IMR-90 (cell line): ENCODE data around the gene LGALS1. TPM values are rescaled to one million over a fixed set of nuclear protein-coding genes. Genes with fewer than 3 reads are reported as not detected.
A peak's percentile ranks its signal among the peaks of the same experiment; 100 is the strongest.

Source experiments
- ATAC-seq: fragments of 200-7000 bp; cut with Tn5 transposase; 2 replicates; pipeline ENCODE4 v1.9.1; 2020; ENCODE audit warnings: low read depth, mild to moderate bottlenecking, moderate library complexity
- BruUV-seq: library from RNA; stranded (reverse); fragments of 400-500 nt; replicated peaks from 2 replicates; lab custom pipeline; 2021; lab: Mats Ljungman, UMichigan
- CTCF ChIA-PET: fragments of 300-600 bp; formaldehyde crosslinking; extraction: SDS; loops from one replicate; lab custom pipeline; 2021; ENCODE audit warnings: antibody characterized with exemption; lab: Yijun Ruan, JAX
- POLR2A ChIA-PET: fragments of 300-600 bp; sonication (Branson Sonifier 250); formaldehyde crosslinking; loops from one replicate; lab custom pipeline; 2022; ENCODE audit warnings: antibody characterized with exemption; ENCODE audit not compliant: unreplicated experiment; lab: Charles Lee
- DNase-seq: peaks from one replicate; pipeline ENCODE4 v3.0.0; 2013
- H2AFZ ChIP-seq: replicated peaks from 2 replicates; pipeline ENCODE3; 2013; ENCODE audit warnings: low read length, mild to moderate bottlenecking; ENCODE audit not compliant: poor library complexity
- H2AK5ac ChIP-seq: 2 replicates; pipeline ENCODE4 v1.6.1; 2013; ENCODE audit warnings: low read depth, low read length, inconsistent platforms
- H2AK9ac ChIP-seq: replicated peaks from 2 replicates; pipeline ENCODE3; 2013; ENCODE audit warnings: mild to moderate bottlenecking, low read depth, low read length, moderate library complexity; ENCODE audit not compliant: poor library complexity
- H2BK120ac ChIP-seq: 2 replicates; pipeline ENCODE4 v1.6.1; 2013; ENCODE audit warnings: low read depth, low read length, inconsistent platforms
- H2BK15ac ChIP-seq: 3 replicates; pipeline ENCODE4 v1.6.1; 2013; ENCODE audit warnings: low read depth, low read length, inconsistent platforms
- H2BK20ac ChIP-seq: 2 replicates; pipeline ENCODE4 v1.6.1; 2013; ENCODE audit warnings: low read depth, mild to moderate bottlenecking, inconsistent platforms, low read length, moderate library complexity
- H2BK5ac ChIP-seq: 2 replicates; pipeline ENCODE4 v1.6.1; 2013; ENCODE audit warnings: mild to moderate bottlenecking, low read depth, low read length, inconsistent platforms; ENCODE audit not compliant: poor library complexity, severe bottlenecking
- H3K14ac ChIP-seq: replicated peaks from 2 replicates; pipeline ENCODE4 v1.6.1; 2013; ENCODE audit warnings: low read depth, low read length, inconsistent platforms
- H3K18ac ChIP-seq: 2 replicates; pipeline ENCODE4 v1.6.1; 2013; ENCODE audit warnings: low read depth, low read length, control low read depth
- H3K23ac ChIP-seq: 2 replicates; pipeline ENCODE4 v1.6.1; 2013; ENCODE audit warnings: low read depth, low read length, inconsistent platforms
- H3K27ac ChIP-seq: 2 replicates; pipeline ENCODE4 v1.5.1; 2013; ENCODE audit warnings: mild to moderate bottlenecking, control low read depth, low read length; ENCODE audit not compliant: insufficient read depth
- H3K27me3 ChIP-seq: 2 replicates; pipeline ENCODE4 v1.6.1; 2013; ENCODE audit warnings: low read length; ENCODE audit not compliant: control insufficient read depth, insufficient read depth
- H3K36me3 ChIP-seq: 2 replicates; pipeline ENCODE4 v1.6.1; 2013; ENCODE audit warnings: low read length, mixed read lengths; ENCODE audit not compliant: control insufficient read depth, insufficient read depth
- H3K4ac ChIP-seq: 2 replicates; pipeline ENCODE4 v1.6.1; 2013; ENCODE audit warnings: low read depth, low read length, inconsistent platforms
- H3K4me1 ChIP-seq: 2 replicates; pipeline ENCODE4 v1.6.1; 2013; ENCODE audit warnings: low read length, mixed read lengths; ENCODE audit not compliant: control insufficient read depth, insufficient read depth
- H3K4me2 ChIP-seq: 2 replicates; pipeline ENCODE4 v1.6.1; 2013; ENCODE audit warnings: low read depth, mild to moderate bottlenecking, control low read depth, low read length, moderate library complexity
- H3K4me3 ChIP-seq: 2 replicates; pipeline ENCODE4 v1.5.1; 2013; ENCODE audit warnings: low read depth, mild to moderate bottlenecking, control low read depth, low read length, moderate library complexity; ENCODE audit not compliant: insufficient read depth
- H3K56ac ChIP-seq: 2 replicates; pipeline ENCODE4 v1.6.1; 2013; ENCODE audit warnings: low read length, inconsistent platforms; ENCODE audit not compliant: insufficient read depth; ENCODE audit errors: extremely low read depth
- H3K79me1 ChIP-seq, 2 experiments: 2 replicates each; pipeline ENCODE4 v1.6.1; 2013; ENCODE audit warnings: low read length in 2 of 2, inconsistent platforms in 1 of 2, low read depth in 1 of 2
- H3K9ac ChIP-seq: 2 replicates; pipeline ENCODE4 v1.6.1; 2013; ENCODE audit warnings: low read depth, low read length, control low read depth
- H3K9me1 ChIP-seq: 2 replicates; pipeline ENCODE4 v1.6.1; 2013; ENCODE audit warnings: low read length, inconsistent platforms; ENCODE audit not compliant: insufficient read depth
- H3K9me3 ChIP-seq: 2 replicates; pipeline ENCODE4 v1.6.1; 2013; ENCODE audit warnings: low read length; ENCODE audit not compliant: control insufficient read depth, insufficient read depth
- H4K20me1 ChIP-seq: 2 replicates; pipeline ENCODE4 v1.6.1; 2013; ENCODE audit warnings: low read length, inconsistent platforms; ENCODE audit not compliant: insufficient read depth
- H4K5ac ChIP-seq: 2 replicates; pipeline ENCODE4 v1.6.1; 2013; ENCODE audit warnings: mild to moderate bottlenecking, low read depth, low read length, control low read depth
- H4K8ac ChIP-seq, 2 experiments: 2 replicates each; pipeline ENCODE4 v1.6.1; 2013; ENCODE audit warnings: low read depth in 2 of 2, low read length in 2 of 2, control low read depth in 1 of 2, inconsistent platforms in 1 of 2
- H4K91ac ChIP-seq: 2 replicates; pipeline ENCODE4 v1.6.1; 2013; ENCODE audit warnings: low read depth, low read length, inconsistent platforms; ENCODE audit not compliant: insufficient read depth
- CEBPB ChIP-seq: IDR thresholded peaks from 2 replicates; pipeline ENCODE4 v1.6.1; 2012; ENCODE audit warnings: low read depth, low read length, improper control_type of control experiment
- NFE2L2 ChIP-seq: fragments of 150-350 bp; IDR thresholded peaks from 2 replicates; pipeline ENCODE4 v1.6.1; 2016; ENCODE audit warnings: low read depth, mild to moderate bottlenecking, low read length
- WGBS, 2 experiments: methylation state at CpG; one replicate each; pipeline versions ENCODE4 v1.1.5 to v1.1.7; 2013; ENCODE audit warnings: missing lambda C conversion rate in 2 of 2; ENCODE audit not compliant: insufficient read length in 1 of 2; ENCODE audit errors: extremely low coverage in 2 of 2; 5-methylcytosine and 5-hydroxymethylcytosine counted together
- dilution Hi-C: fragments of 300-500 bp; cut with HindIII; formaldehyde crosslinking; loops from one replicate; pipeline ENCODE4 v1.14.3; 2018; ENCODE audit warnings: low sequenced_read_pairs; ENCODE audit not compliant: unreplicated experiment
- in situ Hi-C: fragments of 300-500 bp; cut with MboI; formaldehyde crosslinking; loops from 3 replicates; pipeline ENCODE4 v1.14.3; 2019; ENCODE audit warnings: low sequenced_read_pairs, inconsistent platforms, mixed read lengths
- intact Hi-C: fragments of 100-400 bp; cut with micrococcal nuclease; formaldehyde crosslinking; loops from 2 replicates; pipeline ENCODE4 v1.10.0; 2022
- polyA plus RNA-seq, 3 experiments: library from polyadenylated mRNA; depleted of rRNA; stranded (reverse); fragments of >200 nt; gene quantifications; 2 replicates each; pipeline ENCODE4 v1.2.3, GENCODE V29; 2012; ENCODE audit warnings: low replicate concordance in 1 of 3
- total RNA-seq: library from RNA; depleted of rRNA; stranded (reverse); fragments of >200 nt; gene quantifications from 2 replicates; pipeline ENCODE4 v1.2.3, GENCODE V29; 2012

LGALS1 gene
- total and polyA plus RNA-seq, 2 of the 4 experiments (the other 2 are of a cell fraction), result 11,896 to 15,383 TPM

DNA sequence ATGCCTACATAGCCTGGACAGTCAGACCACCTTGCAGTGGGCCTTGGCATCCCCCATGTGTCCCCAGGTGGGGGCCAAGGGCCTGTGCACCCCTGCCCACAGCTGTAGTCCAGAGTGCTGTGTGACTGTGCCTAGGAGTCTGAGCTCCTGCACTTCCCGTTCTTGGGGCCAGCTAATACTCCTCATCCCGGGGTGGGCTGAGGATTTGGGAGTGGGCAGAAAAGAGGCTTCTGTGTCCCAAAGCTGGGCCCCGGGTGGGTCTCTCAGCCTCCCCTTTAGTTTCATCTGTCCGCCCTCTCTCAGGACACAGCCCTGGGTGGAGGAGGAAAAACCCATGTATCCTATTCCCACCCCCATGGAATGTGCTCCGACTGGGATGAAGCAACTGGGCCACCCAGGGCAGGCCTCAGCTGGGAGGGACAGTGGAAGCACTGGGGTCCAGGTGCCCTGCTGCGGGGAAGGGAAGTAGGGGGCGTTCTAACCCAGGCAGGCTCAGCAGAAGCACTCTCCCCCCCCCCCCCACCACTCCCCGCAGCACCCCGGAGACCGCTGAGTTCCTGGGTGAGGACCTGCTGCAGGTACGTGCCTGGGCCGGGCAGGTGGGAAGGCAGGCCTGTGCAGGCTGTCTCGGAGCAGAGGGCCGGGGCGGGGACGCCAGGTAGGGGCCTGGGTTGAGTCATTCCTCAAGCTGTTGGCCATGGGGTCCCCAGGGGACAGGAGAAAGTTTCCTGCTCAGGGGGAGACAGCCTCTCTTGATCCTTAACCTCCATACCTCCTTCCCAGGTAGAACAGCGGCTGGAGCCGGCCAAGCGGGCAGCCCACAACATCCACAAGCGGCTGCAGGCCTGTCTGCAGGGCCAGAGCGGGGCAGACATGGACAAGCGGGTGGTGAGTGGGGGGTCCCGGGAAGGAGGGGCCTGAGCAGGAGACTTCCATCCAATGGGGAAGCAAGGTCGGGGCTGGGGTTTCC lies 34.6 kb upstream of the LGALS1 start:
- Histone ChIP-seq H2AK9ac (peak overlapping the region; percentile 74), H3K14ac (peak overlapping the region; percentile 83), H4K91ac (peak overlapping the region; percentile 63), H4K5ac (peak overlapping the region; percentile 45; the same call in 1 of the 2 replicates), H2BK15ac (peak overlapping the region; percentile 4; the same call in 1 of the 3 replicates), H3K18ac (peak overlapping the region; percentile 4; the same call in 1 of the 2 replicates), H2BK5ac (peak overlapping the region; percentile 28), H3K9ac (peak overlapping the region; percentile 87), H4K8ac (peak overlapping the region in 1 of 2 experiments; percentile 40; a peak in 2 of 4 replicates), H2BK20ac (no peak overlapping the region), H2AFZ (peak overlapping the region; percentile 60), H2AK5ac (peak overlapping the region; percentile 42), H3K9me1 (no peaks in the 10 kb centered on the region), H3K36me3 (peaks cover 25% of the 10 kb centered on the region), H3K4me3 (peak overlapping the region; percentile 95), H3K56ac (no peak overlapping the region), H3K23ac (peak overlapping the region; percentile 95; the same call in 1 of the 2 replicates), H3K4me1 (peaks cover 25% of the 10 kb centered on the region), H2BK120ac (0 out of 2 replicates have a peak overlapping the region, but pooled peaks have one; percentile 38), H3K27me3 (no peaks in the 10 kb centered on the region), H3K9me3 (no peaks in the 10 kb centered on the region), H3K27ac (peak overlapping the region; percentile 14), H3K4ac (peak overlapping the region; percentile 79), H3K4me2 (peak overlapping the region; percentile 99), H4K20me1 (peaks cover 9% of the 10 kb centered on the region), H3K79me1 (peaks cover 0 to 69% of the 10 kb centered on the region in 2 experiments; a peak in 3 of 4 replicates)
- in situ Hi-C loops, result loop anchor here (5.0 kb wide), 1 partner anchor 151 kb away; no protein-coding TSS in a partner anchor
- intact Hi-C loops, result loop anchor here (5.0 kb wide), 1 partner anchor 96 kb away; no protein-coding TSS in a partner anchor
- ChIA-PET CTCF (no interaction called here), POLR2A (interaction anchor here (1.4 kb wide), 1 partner anchor 40 kb away, joined by 15 read pairs; no protein-coding TSS in a partner anchor)
- ATAC-seq, result no peak
- no CpG with 5 or more reads among the region's 24 CpGs for WGBS, 2 experiments
- no peak for DNase-seq
- no peak for TF ChIP-seq NFE2L2
- peak; percentile 39; the same call in 1 of the 2 replicates for TF ChIP-seq CEBPB
- dilution Hi-C loops, result no loop called here
- BruUV-seq, result no TSS peak
